PFSK-1 (cell line): Measurements from ENCODE around the gene PRR22.

Source experiments
- REST ChIP-seq, 2 experiments: IDR thresholded peaks; 2 replicates each; pipeline versions ENCODE4 v1.6.1 to v1.8.0; 2011 to 2012; ENCODE audit warnings: low read depth in 2 of 2, low read length in 2 of 2, control low read depth in 1 of 2, inconsistent platforms in 1 of 2, mild to moderate bottlenecking in 1 of 2, moderate library complexity in 1 of 2; ENCODE audit not compliant: insufficient read depth in 1 of 2
- TAF1 ChIP-seq: IDR thresholded peaks from 2 replicates; pipeline ENCODE4 v1.6.1; 2012; ENCODE audit warnings: low read length, control low read depth, borderline replicate concordance; ENCODE audit not compliant: insufficient read depth

DNA sequence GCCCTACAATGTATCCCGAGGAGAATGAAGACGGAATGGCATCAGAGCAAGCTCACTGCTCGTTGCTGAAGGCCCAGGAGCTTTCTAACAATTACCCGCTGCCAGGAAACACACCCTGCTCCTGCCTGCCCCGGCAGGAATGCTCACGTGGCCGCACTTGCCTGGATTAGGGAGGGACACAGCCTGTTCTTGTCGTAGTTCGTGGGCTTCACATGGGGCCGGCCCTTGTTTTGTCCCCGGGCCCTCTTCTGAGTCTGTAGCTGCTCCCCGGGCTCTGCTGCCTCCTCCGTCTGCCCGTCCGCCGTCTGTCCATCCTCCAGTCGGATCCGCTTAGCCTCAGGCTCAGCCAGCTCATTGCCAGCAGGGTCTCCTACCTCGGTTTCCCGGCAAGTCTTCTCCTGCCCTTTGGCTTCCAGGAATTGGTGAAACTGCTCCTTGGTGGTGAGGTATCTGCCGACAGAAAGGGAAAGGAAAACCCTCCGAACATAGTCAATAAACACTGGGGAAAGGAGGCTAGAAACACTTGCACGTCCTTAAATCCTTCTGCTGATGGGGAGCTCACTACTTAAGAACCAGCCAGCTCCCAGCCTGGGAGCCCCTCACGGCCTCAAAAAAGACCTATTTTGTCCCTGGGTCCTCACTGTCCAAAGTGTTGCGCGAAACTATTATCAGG lies 5.5 kb upstream of the PRR22 start:
- TF ChIP-seq TAF1 (no peak), REST (IDR thresholded peaks at IDR 0.05; ENCODE audit: insufficient read depth in 1 of 2, low read depth in 2 of 2, low read length in 2 of 2) (no peak)
